ENCODE data around the gene LPCAT4. TPM values are rescaled to one million over a fixed set of nuclear protein-coding genes. Genes with fewer than 3 reads are reported as not detected.
A peak's percentile ranks its signal among the peaks of the same experiment; 100 is the strongest.

Gene LPCAT4
- total RNA-seq, 1 experiment from 2014 or later = 46.8 TPM

GRCh38 chr15:34365091-34365825 is 1.7 kb downstream of the LPCAT4 start:
- intact Hi-C loops (cut with micrococcal nuclease; ENCODE audit: unreplicated experiment) = loop anchor here (10.0 kb wide), 1 partner anchor 140 kb away; the partner anchor contains the start of gene EMC4
- H3K4me2 ChIP-seq = peak overlapping the region; percentile 78
- H3K27me3 ChIP-seq (ENCODE audit: insufficient read depth, low read depth) = no peaks in the 10 kb centered on the region
- POLR2A ChIA-PET (ENCODE audit: unreplicated experiment) = no interaction called here
- CTCF ChIA-PET = no interaction called here
- no peaks in the 10 kb centered on the region for H3K9me3 ChIP-seq (ENCODE audit: insufficient read depth, low read depth)
- H3K27ac ChIP-seq = no peak overlapping the region
- no peak for TF ChIP-seq EZH2 (IDR thresholded peaks at IDR 0.05; ENCODE audit: low read depth)
- TF ChIP-seq CTCF (conservative IDR thresholded peaks at IDR 0.05) = no peak
- peaks cover 15% of the 10 kb centered on the region for H3K79me2 ChIP-seq (ENCODE audit: low read depth)
- no peaks in the 10 kb centered on the region for H3K9me2 ChIP-seq (ENCODE audit: insufficient read depth)
- peaks cover 48% of the 10 kb centered on the region for H3K4me1 ChIP-seq (replicated peaks; ENCODE audit: insufficient read depth)
- no peak overlapping the region for H2AFZ ChIP-seq
- peak overlapping the region; percentile 72; the same call in 1 of the 2 replicates for H3K4me3 ChIP-seq
- no peaks in the 10 kb centered on the region for H4K20me1 ChIP-seq (ENCODE audit: insufficient read depth)
- no peak for DNase-seq
- H3F3A ChIP-seq (ENCODE audit: insufficient read depth, low read depth) = peaks cover 16% of the 10 kb centered on the region
- TSS peak; percentile 50 for BruUV-seq (replicated peaks)
- H3K36me3 ChIP-seq (ENCODE audit: low read depth) = 0 out of 2 replicates have a peak, but pooled peaks cover 3% of the 10 kb centered on the region

- POLR2A ChIA-PET (ENCODE audit: unreplicated experiment) = no interaction called here
- H3K36me3 ChIP-seq (ENCODE audit: low read depth) = 0 out of 2 replicates have a peak, but pooled peaks cover 3% of the 10 kb centered on the region
Measured at GRCh38 chr15:34364041-34364440, 3.0 kb downstream of the LPCAT4 start.

More at GRCh38 chr15:34364041-34364440, 3.0 kb downstream of the LPCAT4 start:
- no peak for DNase-seq
- intact Hi-C loops (cut with micrococcal nuclease; ENCODE audit: unreplicated experiment) = loop anchor here (10.0 kb wide), 1 partner anchor 139 kb away; the partner anchor contains the start of gene EMC4
- Histone ChIP-seq H3K9me3 (ENCODE audit: insufficient read depth, low read depth) (no peaks in the 10 kb centered on the region), H2AFZ (no peak overlapping the region), H3K9me2 (ENCODE audit: insufficient read depth) (no peaks in the 10 kb centered on the region), H3F3A (ENCODE audit: insufficient read depth, low read depth) (peaks cover 23% of the 10 kb centered on the region), H3K79me2 (ENCODE audit: low read depth) (peaks cover 15% of the 10 kb centered on the region), H3K4me2 (no peak overlapping the region), H3K4me1 (replicated peaks; ENCODE audit: insufficient read depth) (peaks cover 60% of the 10 kb centered on the region), H3K4me3 (no peak overlapping the region), H3K27me3 (ENCODE audit: insufficient read depth, low read depth) (no peaks in the 10 kb centered on the region), H3K27ac (no peak overlapping the region), H4K20me1 (ENCODE audit: insufficient read depth) (no peaks in the 10 kb centered on the region)
- no TSS peak for BruUV-seq (replicated peaks)
- CTCF ChIA-PET = no interaction called here
- TF ChIP-seq CTCF (conservative IDR thresholded peaks at IDR 0.05) = no peak
- TF ChIP-seq EZH2 (IDR thresholded peaks at IDR 0.05; ENCODE audit: low read depth) = no peak
